SK-N-SH (cell line): ENCODE results near the gene MED12.

Experiments
- FOXM1 ChIP-seq: IDR thresholded peaks from 2 replicates; pipeline ENCODE4 v1.4.0; 2012; ENCODE audit warnings: low read depth, mild to moderate bottlenecking
- POLR2AphosphoS5 ChIP-seq: IDR thresholded peaks from 2 replicates; pipeline ENCODE4 v1.6.1; 2012; ENCODE audit warnings: low read depth, low read length
- SIN3A ChIP-seq: IDR thresholded peaks from 2 replicates; pipeline ENCODE4 v1.6.1; 2012; ENCODE audit warnings: low read depth, mild to moderate bottlenecking, low read length, moderate library complexity, borderline replicate concordance
- TF ChIP-seq, protein P1 (sequence below): fragments of 200-600 bp; sonication (generic); IDR thresholded peaks from 2 replicates; pipeline ENCODE4 v1.6.1; 2017; ENCODE audit warnings: antibody characterized with exemption, mild to moderate bottlenecking, moderate library complexity

DNA sequence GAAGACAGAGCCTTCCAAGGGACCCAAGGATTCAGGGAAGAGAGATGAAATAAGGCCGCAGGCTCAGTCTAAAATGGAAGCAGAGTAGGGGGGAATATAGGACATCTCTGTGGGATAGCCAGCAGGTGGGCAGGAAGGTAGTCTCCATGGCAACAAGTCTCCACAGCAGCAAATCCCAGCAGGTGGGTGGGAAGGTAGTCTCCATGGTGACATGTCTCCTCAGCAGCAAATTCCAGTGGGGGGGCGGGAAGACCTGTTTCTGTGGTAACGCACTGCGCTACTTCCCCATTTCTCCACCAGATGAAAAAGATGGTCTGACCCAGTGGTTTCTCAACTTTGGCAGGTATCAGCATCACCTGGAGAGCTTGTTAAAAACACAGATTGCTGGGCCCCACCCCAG is 44.6 kb downstream of the MED12 start:
- TF ChIP-seq POLR2AphosphoS5 (no peak), FOXM1 (no peak), SIN3A (no peak)
- TF ChIP-seq, protein P1, sequence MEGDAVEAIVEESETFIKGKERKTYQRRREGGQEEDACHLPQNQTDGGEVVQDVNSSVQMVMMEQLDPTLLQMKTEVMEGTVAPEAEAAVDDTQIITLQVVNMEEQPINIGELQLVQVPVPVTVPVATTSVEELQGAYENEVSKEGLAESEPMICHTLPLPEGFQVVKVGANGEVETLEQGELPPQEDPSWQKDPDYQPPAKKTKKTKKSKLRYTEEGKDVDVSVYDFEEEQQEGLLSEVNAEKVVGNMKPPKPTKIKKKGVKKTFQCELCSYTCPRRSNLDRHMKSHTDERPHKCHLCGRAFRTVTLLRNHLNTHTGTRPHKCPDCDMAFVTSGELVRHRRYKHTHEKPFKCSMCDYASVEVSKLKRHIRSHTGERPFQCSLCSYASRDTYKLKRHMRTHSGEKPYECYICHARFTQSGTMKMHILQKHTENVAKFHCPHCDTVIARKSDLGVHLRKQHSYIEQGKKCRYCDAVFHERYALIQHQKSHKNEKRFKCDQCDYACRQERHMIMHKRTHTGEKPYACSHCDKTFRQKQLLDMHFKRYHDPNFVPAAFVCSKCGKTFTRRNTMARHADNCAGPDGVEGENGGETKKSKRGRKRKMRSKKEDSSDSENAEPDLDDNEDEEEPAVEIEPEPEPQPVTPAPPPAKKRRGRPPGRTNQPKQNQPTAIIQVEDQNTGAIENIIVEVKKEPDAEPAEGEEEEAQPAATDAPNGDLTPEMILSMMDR = no peak
